UCSD-AML1 (cell line): ENCODE data around the gene C12orf42.

ENCODE experiments used
- DNase-seq: peaks from one replicate; lab custom pipeline; 2025; ENCODE audit not compliant: unreplicated experiment; lab: John Stamatoyannopoulos, UW

C12orf42 gene

GRCh38 chr12:103350116-103350515 is 145.7 kb downstream of the C12orf42 start:
- no peak for DNase-seq

DNA sequence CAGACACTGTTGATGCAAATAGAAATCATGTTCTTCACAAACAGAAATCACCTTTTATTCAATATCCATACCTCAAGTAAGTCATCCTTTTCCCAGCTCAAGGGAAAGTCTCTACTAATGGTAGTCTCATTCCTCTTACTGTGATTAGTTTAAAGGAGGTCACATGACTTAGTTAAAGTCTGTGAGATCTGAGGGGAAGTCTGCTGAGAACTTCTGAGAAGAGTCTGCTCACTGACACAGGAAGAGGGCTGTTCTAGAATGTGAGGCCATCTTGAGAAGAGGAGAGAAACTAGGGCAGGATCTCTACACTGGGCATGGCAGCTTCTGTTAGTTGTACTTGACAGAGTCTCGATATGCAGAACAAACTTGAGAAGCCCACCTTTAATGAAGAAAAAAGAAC is 146.8 kb downstream of the C12orf42 start:
- DNase-seq: no peak

GRCh38 chr12:103336940-103337339 is 158.8 kb downstream of the C12orf42 start:
- no peak for DNase-seq

DNA sequence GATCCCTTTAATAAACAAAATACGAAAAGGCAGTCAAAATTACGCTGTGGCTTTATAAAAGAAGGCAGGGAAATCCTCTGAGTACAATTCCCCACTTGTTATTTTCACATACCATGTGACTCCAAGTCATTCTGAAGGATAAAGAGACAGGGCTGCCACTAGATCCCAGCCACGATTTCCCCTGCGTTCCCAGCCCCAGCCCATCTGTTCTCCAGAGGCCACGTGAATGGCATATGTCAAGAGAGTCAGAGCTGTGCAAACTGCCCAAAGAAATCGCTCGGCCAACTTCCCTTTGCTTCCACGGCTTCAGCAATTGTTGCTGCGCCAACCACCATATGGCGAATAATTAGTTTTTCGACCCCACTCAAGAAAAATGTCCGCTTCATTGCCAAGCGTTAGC is 161.3 kb downstream of the C12orf42 start:
- DNase-seq: no peak

DNA sequence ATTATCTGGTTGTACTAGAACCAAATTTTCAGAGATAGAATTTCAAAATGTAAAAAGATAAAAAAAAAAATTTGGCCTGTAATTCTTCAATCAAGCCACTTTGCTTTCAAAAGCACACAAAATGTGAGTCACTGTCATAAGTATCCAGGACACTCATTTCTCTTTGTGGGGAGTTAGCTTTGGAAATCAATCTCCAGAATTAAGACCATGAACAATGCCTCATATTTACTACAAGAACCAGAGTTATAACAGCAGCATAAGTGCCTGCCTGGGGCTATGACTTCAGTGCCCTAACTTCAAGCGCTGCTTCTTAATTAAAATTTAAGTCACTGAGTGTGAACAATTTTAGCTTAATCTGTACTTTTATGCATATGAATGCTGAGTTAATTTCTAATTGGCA is 162.1 kb downstream of the C12orf42 start:
- DNase-seq: no peak

DNA sequence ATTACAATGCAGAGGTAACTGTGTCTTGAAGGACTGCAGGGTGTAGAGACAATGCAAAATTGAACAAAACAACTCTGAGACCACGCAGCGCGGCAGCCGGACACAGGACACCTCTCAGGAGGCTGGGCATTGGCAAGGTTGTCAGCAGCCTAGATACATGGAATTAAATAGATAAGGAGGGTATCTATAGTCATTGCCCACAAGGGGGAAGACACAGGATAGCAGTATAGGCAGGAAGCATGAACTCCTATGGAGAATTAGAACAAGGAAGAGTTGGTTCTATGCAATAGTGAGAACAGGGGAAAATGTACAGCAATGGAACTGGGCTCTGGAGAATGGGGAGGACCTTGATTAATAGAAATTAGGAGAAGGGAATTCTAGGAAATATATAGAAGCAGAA is 164.1 kb downstream of the C12orf42 start:
- no peak for DNase-seq

DNA sequence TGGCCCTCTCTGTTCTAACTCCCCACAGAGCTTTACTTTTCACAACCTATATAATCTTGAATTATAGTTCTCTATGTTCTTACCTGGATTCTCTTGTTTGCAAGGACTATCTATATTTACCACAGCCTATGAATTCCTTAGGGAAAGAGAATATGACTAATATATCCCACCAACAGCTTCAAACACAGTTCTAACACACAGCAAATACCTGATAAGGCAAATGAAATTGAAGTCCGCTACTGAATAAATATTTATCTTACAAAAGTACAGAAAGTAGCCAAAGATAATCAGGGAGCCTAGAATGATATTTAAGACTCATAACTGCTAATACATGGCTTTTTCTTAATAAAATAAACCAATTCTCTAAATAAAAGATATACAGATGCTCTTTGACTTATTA is 165.1 kb downstream of the C12orf42 start:
- DNase-seq: no peak

DNA sequence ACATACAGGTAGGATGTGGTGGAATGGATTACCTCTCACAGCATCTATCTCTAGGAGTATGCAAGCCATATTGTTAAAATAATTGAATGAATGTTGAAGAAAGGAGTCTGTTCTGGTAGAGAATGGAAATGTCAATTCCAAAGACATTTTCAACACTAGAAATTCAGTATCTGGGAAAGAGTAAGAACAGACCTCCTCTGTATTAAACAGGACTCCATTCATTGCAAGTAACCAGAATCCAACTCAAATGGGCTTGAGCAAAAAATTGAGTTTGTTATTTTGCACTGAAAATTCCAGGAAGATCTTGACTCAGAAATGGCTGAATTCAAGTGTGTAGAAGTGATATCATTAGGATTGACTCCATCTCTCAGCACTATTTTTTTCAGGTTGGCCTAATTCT is 168.1 kb downstream of the C12orf42 start:
- DNase-seq: no peak

- no peak for DNase-seq
Observed at GRCh38 chr12:103326190-103326589, 169.6 kb downstream of the C12orf42 start.

GRCh38 chr12:103318566-103318965 is 177.2 kb downstream of the C12orf42 start:
- no peak for DNase-seq

- no peak for DNase-seq
Observed at GRCh38 chr12:103317220-103317619, 178.5 kb downstream of the C12orf42 start.

DNA sequence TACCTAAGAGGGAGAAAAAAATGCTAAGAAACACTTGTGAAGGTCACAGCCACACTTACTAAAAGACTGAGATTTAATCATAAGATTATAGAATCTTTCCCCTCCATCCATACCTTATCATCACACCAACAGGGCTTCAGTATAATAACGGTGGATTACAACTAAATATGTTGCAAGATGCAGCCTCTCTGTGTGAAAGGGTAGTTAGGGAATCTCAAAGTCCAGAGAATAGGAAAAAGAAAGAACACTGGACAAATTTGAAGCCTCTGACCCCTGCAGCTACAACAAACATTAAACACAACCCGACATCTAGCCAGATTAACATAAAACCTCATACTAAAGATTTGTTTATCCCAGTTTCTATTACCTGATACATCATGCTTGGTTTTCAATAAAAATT is 181.0 kb downstream of the C12orf42 start:
- DNase-seq: no peak

DNA sequence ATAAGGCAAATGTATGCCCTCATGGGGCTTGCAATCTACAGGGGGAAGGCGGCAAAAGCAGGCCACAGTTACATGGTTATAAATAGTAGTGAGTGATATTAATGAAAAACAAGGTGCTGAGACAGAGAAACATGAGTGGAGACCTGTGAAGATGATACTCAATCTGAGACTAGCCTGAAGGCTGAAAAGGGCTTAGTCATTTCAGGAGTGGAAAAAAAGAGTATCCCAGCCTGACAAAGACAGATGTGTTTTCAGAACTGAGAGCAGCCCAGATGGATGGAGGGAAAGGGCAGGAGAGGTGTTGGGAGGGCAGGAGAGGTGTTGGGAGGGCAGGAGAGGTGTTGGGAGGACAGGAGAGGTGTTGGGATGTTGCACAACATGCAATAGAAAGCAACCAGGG is 181.9 kb downstream of the C12orf42 start:
- DNase-seq: no peak

DNA sequence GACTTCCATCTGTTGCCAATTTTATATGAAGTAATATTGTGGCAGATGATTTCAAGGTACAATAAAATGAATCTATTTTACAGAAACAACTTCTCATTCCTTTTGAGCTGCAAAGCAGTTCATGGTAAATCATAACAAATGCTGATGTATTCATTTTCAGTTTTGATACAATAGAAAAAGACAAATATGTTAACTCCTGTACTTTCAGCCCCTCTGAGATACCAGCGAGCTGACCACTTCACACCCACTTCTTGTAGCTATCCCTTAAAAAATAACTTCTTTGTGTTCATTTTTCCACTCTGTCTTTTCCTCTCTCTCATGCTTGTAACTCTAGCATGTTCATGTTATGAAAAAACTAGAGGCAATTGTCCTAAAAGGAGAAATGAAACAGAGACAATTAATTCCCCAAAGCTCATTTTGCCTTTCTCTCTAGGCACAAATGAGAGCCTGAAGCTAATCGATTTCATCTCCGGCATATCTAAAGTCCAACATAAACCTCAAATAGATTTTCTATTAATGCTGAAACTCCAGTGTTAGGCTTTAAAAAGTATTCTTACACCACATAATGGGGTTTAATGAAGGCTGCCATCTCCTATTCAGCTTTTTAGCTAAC is 182.9 kb downstream of the C12orf42 start:
- DNase-seq: no peak

DNA sequence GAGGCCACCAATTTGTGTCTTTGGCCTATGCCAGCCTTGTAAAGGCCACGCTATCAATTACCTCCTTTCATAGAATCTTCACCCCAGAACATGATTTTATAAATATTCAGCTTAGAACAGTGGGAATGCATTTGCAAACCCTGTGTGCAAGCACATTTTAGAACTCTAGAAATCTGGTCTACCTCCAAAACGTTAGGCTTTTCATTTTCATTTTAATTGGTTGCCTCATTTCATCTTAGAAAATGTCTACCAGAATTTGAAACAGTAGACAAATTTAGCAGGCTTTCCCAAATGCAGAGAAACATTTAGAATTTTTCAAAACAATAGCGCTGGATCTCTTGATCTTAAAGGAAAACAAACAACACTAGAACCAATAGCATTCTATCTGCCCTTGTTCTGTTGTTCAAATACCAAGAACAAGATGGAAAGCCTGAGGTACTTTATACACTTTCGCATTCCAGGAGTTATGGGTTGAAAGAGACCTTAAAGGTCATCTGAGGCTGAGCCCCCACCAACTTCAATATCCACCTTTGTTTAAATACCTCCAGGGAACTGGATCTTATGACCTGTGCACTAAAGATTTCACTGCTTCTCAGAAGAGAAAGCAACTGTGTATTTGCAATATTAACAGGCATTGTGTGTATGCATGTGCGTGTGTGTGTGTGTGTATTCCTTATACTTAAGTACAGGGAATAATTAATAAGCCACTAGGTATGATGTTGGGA is 185.1 kb downstream of the C12orf42 start:
- no peak for DNase-seq

- DNase-seq: no peak
Observed at GRCh38 chr12:103308396-103308795, 187.4 kb downstream of the C12orf42 start.

GRCh38 chr12:103303484-103303883 is 192.3 kb downstream of the C12orf42 start:
- DNase-seq: no peak

- DNase-seq: no peak
Observed at GRCh38 chr12:103301642-103302591, 193.9 kb downstream of the C12orf42 start.

GRCh38 chr12:103288016-103288415 is 207.8 kb downstream of the C12orf42 start:
- DNase-seq: no peak

GRCh38 chr12:103282124-103282523 is 213.6 kb downstream of the C12orf42 start:
- DNase-seq: no peak

DNA sequence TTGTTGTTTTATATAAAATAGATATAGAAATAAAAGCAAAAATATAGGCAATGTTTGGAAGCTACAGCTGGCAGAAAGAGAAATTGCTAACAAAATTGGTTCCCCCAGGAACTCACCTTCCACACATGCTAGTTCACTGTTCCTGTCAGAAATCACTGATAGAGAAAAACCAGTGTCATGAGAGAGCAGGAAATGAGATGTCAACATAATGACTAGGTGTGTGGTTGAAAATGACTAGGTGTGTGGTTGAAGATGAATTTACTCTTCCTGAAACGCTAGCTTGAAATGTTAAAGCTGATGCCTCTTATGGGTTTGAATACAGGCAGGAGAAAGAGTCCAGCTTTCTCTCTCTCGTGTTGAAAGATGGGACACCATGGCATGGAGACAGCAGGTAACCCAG is 216.3 kb downstream of the C12orf42 start:
- DNase-seq: no peak

DNA sequence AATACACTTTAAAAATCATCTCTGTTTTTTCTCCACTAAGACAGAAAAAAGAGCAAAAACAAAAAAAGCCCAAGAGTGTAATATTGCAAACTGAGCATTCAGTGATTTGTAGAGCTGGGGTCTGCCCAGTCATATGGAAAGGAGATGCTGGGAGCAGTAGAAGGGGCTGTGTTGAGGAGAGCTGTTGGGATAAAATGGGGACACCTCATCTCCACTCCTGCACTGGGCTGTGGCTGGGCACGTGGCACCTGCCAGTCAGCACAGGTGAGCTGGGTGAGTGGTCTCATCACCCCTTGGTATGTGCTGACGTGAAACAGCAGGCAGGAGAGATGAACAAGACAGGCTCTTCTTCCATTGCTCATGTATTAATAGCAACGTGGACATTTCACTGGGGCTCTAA is 217.4 kb downstream of the C12orf42 start:
- DNase-seq: no peak
